ENCODE measurements around the gene SAP30BP. TPM values are rescaled to one million over a fixed set of nuclear protein-coding genes. Genes with fewer than 3 reads are reported as not detected.

The SAP30BP gene
- total RNA-seq, 1 donor, result 45.8 TPM

GRCh38 chr17:75751676-75752404 is 84.7 kb downstream of the SAP30BP start:
- no peak for TF ChIP-seq CTCF (IDR thresholded peaks at IDR 0.05; ENCODE audit: insufficient read depth, low read length)
- no peak overlapping the region for H3K4me3 ChIP-seq (ENCODE audit: low read depth, low read length)
- DNase-seq (ENCODE audit: low read depth), result no peak

- TF ChIP-seq CTCF (IDR thresholded peaks at IDR 0.05; ENCODE audit: insufficient read depth, low read length), result no peak
- no peak overlapping the region for H3K4me3 ChIP-seq (ENCODE audit: low read depth, low read length)
- DNase-seq (ENCODE audit: low read depth), result no peak
Measured at GRCh38 chr17:75752405-75752709, 85.2 kb downstream of the SAP30BP start.

GRCh38 chr17:75752802-75753513 is 85.8 kb downstream of the SAP30BP start:
- no peak for DNase-seq (ENCODE audit: low read depth)
- H3K4me3 ChIP-seq (ENCODE audit: low read depth, low read length), result peak overlapping the region; percentile 61
- TF ChIP-seq CTCF (IDR thresholded peaks at IDR 0.05; ENCODE audit: insufficient read depth, low read length), result no peak

- peak overlapping the region; percentile 61 for H3K4me3 ChIP-seq (ENCODE audit: low read depth, low read length)
- TF ChIP-seq CTCF (IDR thresholded peaks at IDR 0.05; ENCODE audit: insufficient read depth, low read length), result peak; percentile 49
- DNase-seq (ENCODE audit: low read depth), result peak; percentile 58
Measured at GRCh38 chr17:75753514-75754377, 86.6 kb downstream of the SAP30BP start.

- TF ChIP-seq CTCF (IDR thresholded peaks at IDR 0.05; ENCODE audit: insufficient read depth, low read length), result no peak
- no peak overlapping the region for H3K4me3 ChIP-seq (ENCODE audit: low read depth, low read length)
- DNase-seq (ENCODE audit: low read depth), result no peak
Measured at GRCh38 chr17:75754378-75755204, 87.5 kb downstream of the SAP30BP start.

Data from fibroblast of the aortic adventitia (primary cell).